HCT116 (cell line): Measurements from ENCODE around the gene ZNF708. TPM values are rescaled to one million over a fixed set of nuclear protein-coding genes. Genes with fewer than 3 reads are reported as not detected.

Experiments
- ATAC-seq: fragments of 200-7000 bp; cut with Tn5 transposase; 2 replicates; pipeline ENCODE4 v1.9.1; 2020; ENCODE audit warnings: mild to moderate bottlenecking, moderate library complexity
- BruUV-seq: library from RNA; stranded (reverse); fragments of 400-500 nt; replicated peaks from 2 replicates; lab custom pipeline; 2021; lab: Mats Ljungman, UMichigan
- CTCF ChIA-PET: fragments of 300-600 bp; sonication (Branson Sonifier 250); formaldehyde crosslinking; loops from one replicate; lab custom pipeline; 2021; ENCODE audit warnings: antibody characterized with exemption; lab: Charles Lee
- POLR2A ChIA-PET: fragments of 300-600, 350-600 bp; sonication (Branson Sonifier 250); formaldehyde crosslinking; loops from one replicate; lab custom pipeline; 2021; ENCODE audit warnings: antibody characterized with exemption; lab: Charles Lee
- RAD21 ChIA-PET, 2 experiments: fragments of 300-600 bp; sonication (Branson Sonifier 250); formaldehyde crosslinking; loops; one replicate each; lab custom pipeline; 2023; ENCODE audit warnings: low total read pairs in 2 of 2; ENCODE audit not compliant: uncharacterized antibody in 2 of 2, unreplicated experiment in 2 of 2, low non-redundant PET in 1 of 2; lab: Charles Lee
- DNase-seq: peaks from one replicate; pipeline ENCODE4 v3.0.0-alpha.2; 2010; ENCODE audit warnings: low read depth, low spot score
- H2AFZ ChIP-seq: fragments of 200-600 bp; shearing (Covaris generic), sonication (generic); 2 replicates; pipeline ENCODE4 v1.6.1; 2017; ENCODE audit warnings: low read depth, mixed run types, mixed read lengths, antibody characterized with exemption, low read length; ENCODE audit not compliant: poor library complexity, severe bottlenecking
- H3K27ac ChIP-seq: 2 replicates; pipeline ENCODE4 v1.5.1; 2012; ENCODE audit warnings: low read depth, low read length
- H3K27me3 ChIP-seq: fragments of 200-600 bp; sonication (generic); 2 replicates; pipeline ENCODE4 v1.6.1; 2016; ENCODE audit warnings: mixed run types, low read length, mixed read lengths; ENCODE audit not compliant: insufficient read depth
- H3K36me3 ChIP-seq, 2 experiments: fragments of 200-500 bp in 1 of 2; fragments of 200-600 bp in 1 of 2; sonication (Bioruptor generic) in 1 of 2; sonication (generic) in 1 of 2; 2 replicates each; pipeline versions ENCODE4 v1.5.1 to v1.6.1; 2014 to 2016; ENCODE audit warnings: low read length in 2 of 2, inconsistent platforms in 1 of 2, mixed read lengths in 1 of 2, mixed run types in 1 of 2; ENCODE audit not compliant: insufficient read depth in 2 of 2, control insufficient read depth in 1 of 2
- H3K4me1 ChIP-seq, 2 experiments: fragments of 200-600 bp in 1 of 2; sonication (generic) in 1 of 2; 2 replicates each; pipeline versions ENCODE4 v1.5.1 to v1.6.1; 2012 to 2017; ENCODE audit warnings: low read length in 2 of 2, inconsistent platforms in 1 of 2, mild to moderate bottlenecking in 1 of 2, mixed read lengths in 1 of 2, mixed run types in 1 of 2, moderate library complexity in 1 of 2; ENCODE audit not compliant: insufficient read depth in 2 of 2, control insufficient read depth in 1 of 2
- H3K4me2 ChIP-seq: fragments of 200-600 bp; sonication (generic); 2 replicates; pipeline ENCODE4 v1.6.1; 2017; ENCODE audit warnings: mixed run types, low read length, mixed read lengths
- H3K4me3 ChIP-seq, 2 experiments: fragments of 200-600 bp in 1 of 2; sonication (generic) in 1 of 2; replicated peaks in 1 of 2; 2 replicates each; pipeline ENCODE4 v1.5.1; 2011 to 2016; ENCODE audit warnings: low read length in 2 of 2, control low read depth in 1 of 2, low read depth in 1 of 2, mild to moderate bottlenecking in 1 of 2, mixed read lengths in 1 of 2, mixed run types in 1 of 2
- H3K79me2 ChIP-seq: fragments of 200-600 bp; sonication (generic); 2 replicates; pipeline ENCODE4 v1.6.1; 2017; ENCODE audit warnings: mild to moderate bottlenecking, mixed run types, low read length, moderate library complexity, mixed read lengths; ENCODE audit not compliant: insufficient read depth
- H3K9ac ChIP-seq: fragments of 200-600 bp; sonication (generic); 2 replicates; pipeline ENCODE4 v1.6.1; 2016; ENCODE audit warnings: low read length, mixed read lengths
- H3K9me2 ChIP-seq: fragments of 200-600 bp; sonication (generic), shearing (Covaris generic); 2 replicates; pipeline ENCODE4 v1.6.1; 2017; ENCODE audit warnings: mixed run types, mild to moderate bottlenecking, moderate library complexity; ENCODE audit not compliant: insufficient read depth
- H3K9me3 ChIP-seq, 2 experiments: fragments of 200-500 bp in 1 of 2; fragments of 200-600 bp in 1 of 2; sonication (Bioruptor generic) in 1 of 2; sonication (generic) in 1 of 2; 2 replicates each; pipeline ENCODE4 v1.6.1; 2014 to 2017; ENCODE audit warnings: low read length in 2 of 2, mixed read lengths in 2 of 2, inconsistent platforms in 1 of 2, low read depth in 1 of 2, mild to moderate bottlenecking in 1 of 2, mixed run types in 1 of 2, moderate library complexity in 1 of 2; ENCODE audit not compliant: control insufficient read depth in 1 of 2, insufficient read depth in 1 of 2
- H4K20me1 ChIP-seq: fragments of 200-600 bp; sonication (generic), shearing (Covaris generic); 2 replicates; pipeline ENCODE4 v1.6.1; 2017; ENCODE audit warnings: mixed run types, mild to moderate bottlenecking, moderate library complexity; ENCODE audit not compliant: insufficient read depth
- CEBPB ChIP-seq: IDR thresholded peaks from 2 replicates; pipeline ENCODE4 v1.6.1; 2012; ENCODE audit warnings: low read depth
- EGR1 ChIP-seq: IDR thresholded peaks from 2 replicates; pipeline ENCODE4 v1.6.1; 2012; ENCODE audit warnings: low read depth
- ELF1 ChIP-seq: IDR thresholded peaks from 2 replicates; pipeline ENCODE4 v1.6.1; 2012; ENCODE audit warnings: low read depth, borderline replicate concordance
- EZH2phosphoT487 ChIP-seq: fragments of 200-600 bp; IDR thresholded peaks from 2 replicates; pipeline ENCODE4 v1.6.1; 2018; ENCODE audit warnings: antibody characterized with exemption, borderline replicate concordance
- FOSL1 ChIP-seq: IDR thresholded peaks from 2 replicates; pipeline ENCODE4 v1.6.1; 2012; ENCODE audit warnings: low read depth
- JUND ChIP-seq: IDR thresholded peaks from 2 replicates; pipeline ENCODE4 v1.6.1; 2012
- POLR2A ChIP-seq: IDR thresholded peaks from 2 replicates; pipeline ENCODE4 v1.7.0; 2011; ENCODE audit warnings: borderline replicate concordance; ENCODE audit not compliant: insufficient read depth, insufficient read length; ENCODE audit errors: extremely low read depth
- POLR2AphosphoS5 ChIP-seq: IDR thresholded peaks from 2 replicates; pipeline ENCODE4 v1.6.1; 2011; ENCODE audit warnings: mild to moderate bottlenecking, low read depth, low read length, moderate library complexity
- RAD21 ChIP-seq: IDR thresholded peaks from 2 replicates; pipeline ENCODE4 v1.6.1; 2012; ENCODE audit warnings: low read depth, mild to moderate bottlenecking
- SIN3A ChIP-seq: IDR thresholded peaks from 2 replicates; pipeline ENCODE4 v1.6.1; 2012; ENCODE audit warnings: low read depth
- SP1 ChIP-seq: IDR thresholded peaks from 2 replicates; pipeline ENCODE4 v1.6.1; 2012; ENCODE audit warnings: low read depth
- SRF ChIP-seq: IDR thresholded peaks from 2 replicates; pipeline ENCODE4 v1.6.1; 2012; ENCODE audit warnings: low read depth
- TCF7L2 ChIP-seq: IDR thresholded peaks from 2 replicates; pipeline ENCODE4 v1.7.0; 2011; ENCODE audit warnings: borderline replicate concordance, inconsistent platforms; ENCODE audit not compliant: insufficient read depth, insufficient read length; ENCODE audit errors: extremely low read depth
- ZFX ChIP-seq: fragments of 450-650 bp; IDR thresholded peaks from 2 replicates; pipeline ENCODE4 v1.6.1; 2017
- intact Hi-C: fragments of 100-400 bp; cut with micrococcal nuclease; formaldehyde crosslinking; loops from 2 replicates; pipeline ENCODE4 v1.10.0; 2022
- total RNA-seq: library from RNA; stranded (reverse); gene quantifications from one replicate; pipeline ENCODE4 v1.2.1, GENCODE V29; 2021; ENCODE audit not compliant: unreplicated experiment
- TF ChIP-seq, protein P1 (sequence below): IDR thresholded peaks from 2 replicates; pipeline ENCODE4 v1.6.1; 2011; ENCODE audit warnings: mild to moderate bottlenecking, low read length, moderate library complexity; ENCODE audit not compliant: insufficient replicate concordance; ENCODE audit errors: extremely low read depth
- TF ChIP-seq, protein P2 (sequence below): IDR thresholded peaks from 2 replicates; pipeline ENCODE4 v1.6.1; 2012

ZNF708 gene
- total RNA-seq, 1 experiment from 2014 or later, result 5.3 TPM

DNA sequence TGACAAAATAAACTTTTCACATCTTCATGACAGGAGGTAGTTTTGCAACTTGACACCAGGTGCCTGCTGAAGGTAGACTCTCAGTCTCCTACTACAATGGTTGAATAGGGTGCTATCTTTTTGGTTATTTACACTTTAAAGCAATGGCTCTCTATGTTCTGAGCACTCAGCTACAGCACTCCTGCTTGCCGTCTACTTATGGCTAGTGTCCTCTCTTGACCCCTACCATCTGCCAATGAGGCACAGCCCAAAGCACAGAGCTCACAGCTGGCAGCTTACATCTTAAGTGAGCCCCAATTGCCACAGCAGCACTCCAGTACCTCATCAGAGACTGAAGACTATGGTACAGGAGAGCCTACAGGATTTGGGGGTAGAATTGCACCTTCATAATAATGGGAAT lies 11.4 kb downstream of the ZNF708 start:
- ChIA-PET RAD21 (no interaction called here), POLR2A (interaction anchor here (1.9 kb wide), 1 partner anchor 11 kb away, joined by 5 read pairs; the partner anchor contains the start of gene ZNF708), CTCF (no interaction called here)
- H3K9me3 ChIP-seq, result no peaks in the 10 kb centered on the region
- ATAC-seq, result no peak
- intact Hi-C loops, result no loop called here
- H3K4me1 ChIP-seq, result no peaks in the 10 kb centered on the region
- no peak for DNase-seq
- TF ChIP-seq POLR2A (no peak), SIN3A (no peak), RAD21 (no peak), TCF7L2 (no peak), SP1 (no peak), EGR1 (no peak), EZH2phosphoT487 (no peak), JUND (no peak)
- H3K4me2 ChIP-seq, result no peak overlapping the region
- no peaks in the 10 kb centered on the region for H3K9me2 ChIP-seq
- H3K9ac ChIP-seq, result no peak overlapping the region
- no TSS peak for BruUV-seq
- H3K36me3 ChIP-seq, result no peaks in the 10 kb centered on the region; a peak in 1 of 4 replicates
- no peaks in the 10 kb centered on the region for H4K20me1 ChIP-seq
- H3K27me3 ChIP-seq, result no peaks in the 10 kb centered on the region
- H3K27ac ChIP-seq, result no peak overlapping the region
- H3K4me3 ChIP-seq, result no peak overlapping the region
- H2AFZ ChIP-seq, result no peak overlapping the region
- H3K79me2 ChIP-seq, result peaks cover 16% of the 10 kb centered on the region

DNA sequence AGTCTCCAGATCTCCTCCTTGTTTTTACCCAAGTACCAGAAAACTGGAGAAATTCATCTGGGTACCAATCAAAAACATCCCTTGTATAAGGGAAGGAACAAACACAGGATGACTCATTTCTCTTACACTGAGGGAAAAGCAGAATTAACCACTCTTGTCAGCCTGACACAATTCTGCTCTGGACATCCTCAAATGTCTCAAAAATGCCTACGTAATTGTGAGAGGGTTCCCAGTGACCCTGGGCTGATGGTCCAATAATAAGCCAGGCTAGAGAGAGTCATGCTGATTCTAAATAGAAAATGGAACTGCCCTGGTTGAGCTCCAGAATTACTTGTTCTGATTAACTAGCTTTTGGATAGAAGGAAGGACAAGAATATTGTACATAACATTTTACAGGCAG lies 14.5 kb downstream of the ZNF708 start:
- ChIA-PET RAD21 (no interaction called here), CTCF (no interaction called here), POLR2A (no interaction called here)
- H3K36me3 ChIP-seq, result no peaks in the 10 kb centered on the region; a peak in 1 of 4 replicates
- DNase-seq (no peak), ATAC-seq (no peak)
- intact Hi-C loops, result no loop called here
- no peaks in the 10 kb centered on the region for H3K27me3 ChIP-seq
- H3K27ac ChIP-seq, result no peak overlapping the region
- no peaks in the 10 kb centered on the region for H3K4me1 ChIP-seq
- peaks cover 9% of the 10 kb centered on the region; the same call in 1 of the 2 replicates for H3K79me2 ChIP-seq
- H4K20me1 ChIP-seq, result no peaks in the 10 kb centered on the region
- no peaks in the 10 kb centered on the region for H3K9me3 ChIP-seq
- no peak overlapping the region for H3K9ac ChIP-seq
- H3K9me2 ChIP-seq, result no peaks in the 10 kb centered on the region
- no peak overlapping the region for H3K4me3 ChIP-seq
- BruUV-seq, result no TSS peak
- H2AFZ ChIP-seq, result no peak overlapping the region
- no peak overlapping the region for H3K4me2 ChIP-seq
- TF ChIP-seq ZFX, result no peak
- TF ChIP-seq SP1, result no peak
- TF ChIP-seq SRF, result no peak
- TF ChIP-seq ELF1, result no peak
- TF ChIP-seq TCF7L2, result no peak
- no peak for TF ChIP-seq POLR2AphosphoS5
- no peak for TF ChIP-seq RAD21
- no peak for TF ChIP-seq JUND
- no peak for TF ChIP-seq CEBPB
- TF ChIP-seq, protein P1, sequence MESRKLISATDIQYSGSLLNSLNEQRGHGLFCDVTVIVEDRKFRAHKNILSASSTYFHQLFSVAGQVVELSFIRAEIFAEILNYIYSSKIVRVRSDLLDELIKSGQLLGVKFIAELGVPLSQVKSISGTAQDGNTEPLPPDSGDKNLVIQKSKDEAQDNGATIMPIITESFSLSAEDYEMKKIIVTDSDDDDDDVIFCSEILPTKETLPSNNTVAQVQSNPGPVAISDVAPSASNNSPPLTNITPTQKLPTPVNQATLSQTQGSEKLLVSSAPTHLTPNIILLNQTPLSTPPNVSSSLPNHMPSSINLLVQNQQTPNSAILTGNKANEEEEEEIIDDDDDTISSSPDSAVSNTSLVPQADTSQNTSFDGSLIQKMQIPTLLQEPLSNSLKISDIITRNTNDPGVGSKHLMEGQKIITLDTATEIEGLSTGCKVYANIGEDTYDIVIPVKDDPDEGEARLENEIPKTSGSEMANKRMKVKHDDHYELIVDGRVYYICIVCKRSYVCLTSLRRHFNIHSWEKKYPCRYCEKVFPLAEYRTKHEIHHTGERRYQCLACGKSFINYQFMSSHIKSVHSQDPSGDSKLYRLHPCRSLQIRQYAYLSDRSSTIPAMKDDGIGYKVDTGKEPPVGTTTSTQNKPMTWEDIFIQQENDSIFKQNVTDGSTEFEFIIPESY, result no peak
- TF ChIP-seq SIN3A, result no peak
- TF ChIP-seq POLR2A, result no peak
- TF ChIP-seq, protein P2, sequence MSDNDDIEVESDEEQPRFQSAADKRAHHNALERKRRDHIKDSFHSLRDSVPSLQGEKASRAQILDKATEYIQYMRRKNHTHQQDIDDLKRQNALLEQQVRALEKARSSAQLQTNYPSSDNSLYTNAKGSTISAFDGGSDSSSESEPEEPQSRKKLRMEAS, result no peak
- no peak for TF ChIP-seq FOSL1
